ENCODE data around the gene HIPK2.

DNA sequence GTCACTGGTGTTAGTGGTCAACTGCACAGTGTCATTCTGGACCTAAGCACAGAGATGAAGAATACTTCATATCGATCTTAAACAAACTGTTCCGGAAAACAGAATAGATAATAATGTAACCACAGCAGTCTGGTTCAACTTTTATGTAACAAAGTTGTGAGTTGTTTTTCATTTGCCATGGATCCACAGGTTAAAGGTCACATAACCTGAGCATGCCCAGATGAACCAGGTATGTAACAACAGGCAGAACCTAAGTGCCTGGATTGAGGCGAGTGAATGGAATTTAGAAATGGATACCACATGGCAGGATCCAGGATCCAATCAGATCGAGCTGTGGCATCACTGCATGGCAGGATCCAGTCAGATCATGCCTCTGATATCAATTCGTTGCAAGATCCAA lies 167.2 kb downstream of the HIPK2 start:
- TF ChIP-seq POLR2AphosphoS5 (IDR thresholded peaks at IDR 0.05; ENCODE audit: borderline replicate concordance, low read depth, low read length): no peak
- no peak for TF ChIP-seq EZH2 (IDR thresholded peaks at IDR 0.05)
